GM12878 (cell line): ENCODE results near the gene ZNF827. TPM values are rescaled to one million over a fixed set of nuclear protein-coding genes. Genes with fewer than 3 reads are reported as not detected.

Experiments
- ATAC-seq: fragments of 200-7000 bp; cut with Tn5 transposase; 3 replicates; pipeline ENCODE4 v1.9.1; 2020; ENCODE audit warnings: mild to moderate bottlenecking, moderate library complexity
- BruUV-seq: library from RNA; stranded (reverse); fragments of 400-500 nt; replicated peaks from 2 replicates; lab custom pipeline; 2021; lab: Mats Ljungman, UMichigan
- CTCF ChIA-PET: fragments of 300-600 bp; sonication (Branson Sonifier 250); formaldehyde crosslinking; extraction: SDS; loops from one replicate; lab custom pipeline; 2021; ENCODE audit warnings: inconsistent platforms; lab: Yijun Ruan, JAX
- POLR2A ChIA-PET: fragments of 350-600 bp; formaldehyde crosslinking; extraction: SDS; loops from one replicate; lab custom pipeline; 2021; ENCODE audit warnings: inconsistent platforms; lab: Charles Lee
- RAD21 ChIA-PET: fragments of 300-600 bp; sonication (Branson Sonifier 250); formaldehyde crosslinking; loops from one replicate; lab custom pipeline; 2023; ENCODE audit warnings: antibody characterized with exemption; ENCODE audit not compliant: unreplicated experiment; lab: Charles Lee
- SMC1A ChIA-PET: fragments of 300-600 bp; sonication (Branson Sonifier 250); formaldehyde crosslinking; loops from one replicate; lab custom pipeline; 2023; ENCODE audit not compliant: unreplicated experiment, uncharacterized antibody; lab: Charles Lee
- DNase-seq: peaks from one replicate; pipeline ENCODE4 v3.0.0-alpha.2; 2011; ENCODE audit warnings: low read depth, low spot score
- FAIRE-seq: peaks from 3 replicates; lab custom pipeline; 2011; peaks lifted over from hg19 to GRCh38; lab: Jason Lieb, UNC
- H2AFZ ChIP-seq: 2 replicates; pipeline ENCODE4 v1.6.0; 2011; ENCODE audit warnings: low read depth, low read length, control low read depth; ENCODE audit not compliant: control insufficient read depth
- H3K27ac ChIP-seq: 2 replicates; pipeline ENCODE4 v1.5.1; 2011; ENCODE audit warnings: control low read depth; ENCODE audit not compliant: control insufficient read depth, insufficient read depth
- H3K27me3 ChIP-seq, 2 experiments: replicated peaks in 1 of 2; 2 replicates each; pipeline versions ENCODE4 v1.6.0 to v1.6.1; 2011; ENCODE audit warnings: low read length in 1 of 2; ENCODE audit not compliant: control insufficient read depth in 2 of 2, insufficient read depth in 2 of 2
- H3K36me3 ChIP-seq, 2 experiments: 2 replicates each; pipeline ENCODE4 v1.5.1; 2011; ENCODE audit warnings: low read length in 1 of 2; ENCODE audit not compliant: control insufficient read depth in 2 of 2, insufficient read depth in 2 of 2
- H3K4me1 ChIP-seq: 2 replicates; pipeline ENCODE4 v1.6.1; 2011; ENCODE audit warnings: mild to moderate bottlenecking, low read length, moderate library complexity, mixed read lengths; ENCODE audit not compliant: control insufficient read depth, insufficient read depth
- H3K4me2 ChIP-seq: 2 replicates; pipeline ENCODE4 v1.6.0; 2011; ENCODE audit warnings: control low read depth; ENCODE audit not compliant: control insufficient read depth, insufficient read depth
- H3K4me3 ChIP-seq: fragments of 200-600 bp; sonication (generic); 2 replicates; pipeline ENCODE4 v1.5.1; 2016
- H3K79me2 ChIP-seq: 2 replicates; pipeline ENCODE4 v1.6.0; 2011; ENCODE audit warnings: low read length; ENCODE audit not compliant: control insufficient read depth, insufficient read depth
- H3K9ac ChIP-seq: 2 replicates; pipeline ENCODE4 v1.8.0; 2011; ENCODE audit warnings: low read length, control low read depth, mixed read lengths; ENCODE audit not compliant: control insufficient read depth, insufficient read depth
- H3K9me3 ChIP-seq: replicated peaks from 3 replicates; pipeline ENCODE4 v1.5.1; 2011; ENCODE audit warnings: mild to moderate bottlenecking, low read length; ENCODE audit not compliant: control insufficient read depth, insufficient read depth
- H4K20me1 ChIP-seq: 2 replicates; pipeline ENCODE4 v1.6.0; 2011; ENCODE audit not compliant: control insufficient read depth, insufficient read depth
- ASH2L ChIP-seq: fragments of 300-600, 200-600 bp; sonication (generic); IDR thresholded peaks from 2 replicates; pipeline ENCODE4 v1.6.1; 2017; ENCODE audit warnings: low read depth, mild to moderate bottlenecking, borderline replicate concordance
- CEBPZ ChIP-seq: fragments of 150-350 bp; IDR thresholded peaks from 2 replicates; pipeline ENCODE4 v1.6.1; 2016; ENCODE audit warnings: low read depth, low read length
- CHD1 ChIP-seq: IDR thresholded peaks from 2 replicates; pipeline ENCODE4 v1.6.1; 2012; ENCODE audit warnings: low read depth, low read length, improper control_type of control experiment
- ESRRA ChIP-seq: IDR thresholded peaks from 2 replicates; pipeline ENCODE4 v1.6.1; 2012; ENCODE audit warnings: mild to moderate bottlenecking, low read length, improper control_type of control experiment
- EZH2 ChIP-seq: IDR thresholded peaks from 2 replicates; pipeline ENCODE4 v1.6.1; 2012; ENCODE audit warnings: low read depth, mild to moderate bottlenecking, control low read depth, inconsistent platforms, low read length, borderline replicate concordance; ENCODE audit not compliant: control insufficient read depth
- MYB ChIP-seq: fragments of 150-350 bp; IDR thresholded peaks from 2 replicates; pipeline ENCODE4 v1.6.1; 2014; ENCODE audit warnings: mild to moderate bottlenecking, low read depth, low read length, borderline replicate concordance
- NFYA ChIP-seq: IDR thresholded peaks from 2 replicates; pipeline ENCODE4 v1.6.1; 2011; ENCODE audit warnings: low read depth, mild to moderate bottlenecking, low read length, improper control_type of control experiment, borderline replicate concordance
- NR2C1 ChIP-seq: fragments of 450-650 bp; IDR thresholded peaks from 2 replicates; pipeline ENCODE4 v1.6.1; 2017; ENCODE audit warnings: antibody characterized with exemption, mild to moderate bottlenecking, moderate library complexity
- NR2F1 ChIP-seq: fragments of 450-650 bp; conservative IDR thresholded peaks from 2 replicates; pipeline ENCODE4 v1.6.1; 2017; ENCODE audit warnings: mild to moderate bottlenecking
- RELB ChIP-seq: fragments of 450-650 bp; IDR thresholded peaks from 2 replicates; pipeline ENCODE4 v1.6.1; 2017; ENCODE audit warnings: low read depth, mild to moderate bottlenecking, moderate library complexity
- SMAD5 ChIP-seq: IDR thresholded peaks from 2 replicates; pipeline ENCODE4 v1.6.1; 2016; ENCODE audit warnings: antibody characterized with exemption, low read depth
- STAT3 ChIP-seq: IDR thresholded peaks from 2 replicates; pipeline ENCODE4 v1.6.1; 2011; ENCODE audit warnings: low read depth, low read length, improper control_type of control experiment
- TCF12 ChIP-seq: IDR thresholded peaks from 2 replicates; pipeline ENCODE4 v1.6.1; 2011; ENCODE audit warnings: low read depth, mild to moderate bottlenecking, low read length
- TCF3 ChIP-seq: IDR thresholded peaks from 2 replicates; pipeline ENCODE4 v1.6.1; 2012; ENCODE audit warnings: low read depth, mild to moderate bottlenecking, low read length, borderline replicate concordance; ENCODE audit not compliant: insufficient read depth
- ZNF207 ChIP-seq: fragments of 450-650 bp; IDR thresholded peaks from 2 replicates; pipeline ENCODE4 v1.6.1; 2014; ENCODE audit warnings: antibody characterized with exemption, mild to moderate bottlenecking, borderline replicate concordance
- ZNF24 ChIP-seq: fragments of 450-650 bp; IDR thresholded peaks from 2 replicates; pipeline ENCODE4 v1.6.1; 2017; ENCODE audit warnings: antibody characterized with exemption, mild to moderate bottlenecking
- ZNF274 ChIP-seq: IDR thresholded peaks from one replicate; pipeline ENCODE4 v1.8.0; 2011; ENCODE audit not compliant: insufficient read length, insufficient read depth
- ZNF384 ChIP-seq: IDR thresholded peaks from 2 replicates; pipeline ENCODE4 v1.6.1; 2012; ENCODE audit warnings: low read depth, mild to moderate bottlenecking, low read length, improper control_type of control experiment, borderline replicate concordance
- WGBS: methylation state at CpG from one replicate; pipeline ENCODE4 v1.1.6; 2016; ENCODE audit warnings: low lambda C conversion rate; ENCODE audit not compliant: insufficient replicate concordance, insufficient coverage; ENCODE audit errors: missing lambda C conversion rate; 5-methylcytosine and 5-hydroxymethylcytosine counted together
- in situ Hi-C: fragments of 300-500 bp; cut with MboI; formaldehyde crosslinking; loops from 9 replicates; pipeline ENCODE4 v1.14.3; 2018; ENCODE audit warnings: mixed read lengths
- intact Hi-C: fragments of 100-400 bp; cut with micrococcal nuclease; formaldehyde crosslinking; loops from one replicate; pipeline ENCODE4 v1.14.2; 2022; ENCODE audit not compliant: unreplicated experiment
- polyA plus RNA-seq, 11 experiments: library from polyadenylated mRNA; depleted of rRNA in 4 of 11; unstranded in 6 of 11; stranded (reverse) in 5 of 11; fragments of >200 nt; fragmentation: Nextera tagmentation in 4 of 11; fragmentation: Illumina TruSeq in 1 of 11; extraction: Ambion mirVana in 4 of 11; extraction: Trizol in 1 of 11; gene quantifications; 1 replicate in 1 of 11; 2 replicates in 10 of 11; pipeline versions ENCODE4 v1.2.1 to v1.2.3, GENCODE V29; 2011 to 2016; ENCODE audit warnings: inconsistent platforms in 2 of 11, missing spikeins in 2 of 11, low read depth in 1 of 11
- total RNA-seq, 4 experiments: library from RNA; depleted of rRNA in 3 of 4; stranded (reverse); fragments of >200 nt in 3 of 4; fragmentation: Illumina TruSeq in 1 of 4; extraction: Trizol in 1 of 4; gene quantifications; 2 replicates each; pipeline versions ENCODE4 v1.2.1 to v1.2.3, GENCODE V29; 2013 to 2021

Gene ZNF827
- total and polyA plus RNA-seq, 10 of the 15 experiments (the other 5 are each of a cell fraction or from before 2014, with no cell fraction given): 3.8 to 31.5 (median 13.6) TPM

GRCh38 chr4:145883101-145883694, 55.4 kb downstream of the ZNF827 start:
- no TSS peak for BruUV-seq
- RAD21 ChIA-PET: interaction anchor here (0.9 to 1.9 kb wide), 2 partner anchors 12 to 13 kb away, joined by 4 to 5 read pairs; no protein-coding TSS in a partner anchor
- intact Hi-C loops (no loop called here), in situ Hi-C loops (no loop called here)
- FAIRE-seq: no peak
- Histone ChIP-seq H3K4me2 (peak overlapping the region; percentile 38; the same call in 1 of the 2 replicates), H3K9me3 (no peaks in the 10 kb centered on the region), H4K20me1 (peaks cover 5% of the 10 kb centered on the region; the same call in 1 of the 2 replicates), H2AFZ (no peak overlapping the region), H3K36me3 (peaks cover 13 to 28% of the 10 kb centered on the region in 2 experiments), H3K4me3 (no peak overlapping the region), H3K27ac (no peak overlapping the region), H3K4me1 (peaks cover 38% of the 10 kb centered on the region), H3K9ac (no peak overlapping the region), H3K79me2 (peaks cover 49% of the 10 kb centered on the region), H3K27me3 (no peaks in the 10 kb centered on the region)
- CTCF ChIA-PET: interaction anchor here (0.9 to 1.3 kb wide), 3 partner anchors 35 to 113 kb away, joined by 3 read pairs; no protein-coding TSS in a partner anchor
- ATAC-seq: no peak
- POLR2A ChIA-PET: interaction anchor here (0.6 to 1.5 kb wide), 5 partner anchors 12 to 88 kb away, joined by 3 to 5 read pairs (median 3); no protein-coding TSS in a partner anchor
- SMC1A ChIA-PET: interaction anchor here (0.9 to 2.3 kb wide), 7 partner anchors 12 to 145 kb away, joined by 3 to 18 read pairs (median 5); no protein-coding TSS in a partner anchor
- WGBS: 96% methylated on average over 4 of the region's 4 CpGs
- no peak for DNase-seq
- no peak for TF ChIP-seq ZNF207
- TF ChIP-seq CEBPZ: no peak
- TF ChIP-seq EZH2: no peak
- no peak for TF ChIP-seq CHD1
- TF ChIP-seq TCF3: no peak
- no peak for TF ChIP-seq NR2C1
- no peak for TF ChIP-seq NR2F1
- no peak for TF ChIP-seq ZNF384
- no peak for TF ChIP-seq ZNF274
- no peak for TF ChIP-seq STAT3
- TF ChIP-seq ZNF24: no peak
- no peak for TF ChIP-seq TCF12
- TF ChIP-seq RELB: no peak
- no peak for TF ChIP-seq NFYA
- no peak for TF ChIP-seq MYB
- TF ChIP-seq SMAD5: no peak
- TF ChIP-seq ASH2L: no peak
- no peak for TF ChIP-seq ESRRA
